Measurements from ENCODE around the gene CELA2A. TPM values are rescaled to one million over a fixed set of nuclear protein-coding genes. Genes with fewer than 3 reads are reported as not detected.
"Not testable (repeated sequence)": the region's sequence is repeated elsewhere in the genome, so short reads cannot be mapped to it uniquely, and the experiment has no call there.

Gene CELA2A
- total RNA-seq, 1 donor from 2014 or later = not detected

DNA sequence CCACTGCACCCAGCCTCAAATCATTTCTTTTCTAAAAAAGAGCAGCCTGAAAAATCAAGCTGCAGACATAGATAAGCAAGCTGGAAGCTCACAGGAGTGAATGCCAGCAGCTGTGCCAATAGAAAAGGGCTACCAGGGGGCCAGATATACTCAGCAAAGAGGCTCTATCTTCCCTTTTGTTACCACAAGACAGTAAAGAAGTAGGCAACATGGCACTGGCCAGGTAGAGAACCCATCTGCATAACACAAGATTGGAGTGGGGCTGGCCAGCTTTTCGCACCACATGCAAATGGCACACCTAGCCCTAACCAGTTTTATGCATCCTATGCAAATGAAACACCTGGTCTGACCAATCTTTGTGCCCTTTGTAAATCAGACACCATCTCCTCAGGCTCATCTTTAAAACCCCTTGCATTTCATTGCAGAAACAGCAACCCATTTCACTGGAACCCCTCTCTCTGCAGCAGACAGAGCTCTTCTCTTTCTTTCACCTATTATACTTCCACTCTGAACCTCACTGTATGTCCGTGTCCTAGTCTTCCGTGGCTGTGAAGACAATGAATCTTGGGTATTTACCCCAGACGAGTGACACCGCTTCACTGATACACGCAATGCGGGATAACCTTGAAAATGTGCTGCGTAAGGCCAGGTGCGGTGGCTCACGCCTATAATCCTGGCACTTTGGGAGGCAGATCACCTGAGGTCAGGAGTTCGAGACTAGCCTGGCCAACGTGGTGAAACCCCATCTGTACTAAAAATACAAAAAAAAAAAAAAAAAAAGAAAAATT is 52.4 kb downstream of the CELA2A start:
- peaks cover 25% of the 10 kb centered on the region for H3K36me3 Mint-ChIP-seq (ENCODE audit: low read depth)
- peaks cover 21% of the 10 kb centered on the region for H3K4me1 Mint-ChIP-seq (ENCODE audit: low read depth)
- H3K4me3 Mint-ChIP-seq = no peak overlapping the region
- intact Hi-C loops (cut with micrococcal nuclease) = no loop called here
- no peaks in the 10 kb centered on the region for H3K27me3 Mint-ChIP-seq (ENCODE audit: insufficient read depth)
- no peak for DNase-seq (ENCODE audit: low spot score)
- no peak overlapping the region for H3K27ac Mint-ChIP-seq
- no peaks in the 10 kb centered on the region for H3K9me3 Mint-ChIP-seq

DNA sequence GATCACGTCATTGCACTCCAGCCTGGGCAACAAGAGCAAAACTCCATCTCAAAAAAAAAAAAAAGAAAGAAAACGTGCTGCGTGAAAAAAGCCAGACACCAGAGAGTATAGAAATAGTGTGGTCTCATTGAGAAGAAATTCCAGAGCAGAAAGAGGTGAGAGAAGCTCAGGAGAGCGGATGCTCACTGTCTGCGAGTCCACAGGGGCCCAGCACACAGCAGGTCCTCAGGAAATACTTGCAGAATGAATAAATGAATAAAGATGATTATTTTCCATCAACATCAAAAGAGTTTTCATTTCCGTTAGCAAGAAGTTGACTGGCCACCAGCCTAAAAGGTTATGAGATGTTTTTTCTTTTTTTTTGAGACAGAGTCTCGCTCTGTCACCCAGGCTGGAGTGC is 53.1 kb downstream of the CELA2A start:
- no peak overlapping the region for H3K27ac Mint-ChIP-seq
- no peaks in the 10 kb centered on the region for H3K9me3 Mint-ChIP-seq
- H3K27me3 Mint-ChIP-seq (ENCODE audit: insufficient read depth) = no peaks in the 10 kb centered on the region
- no peak overlapping the region for H3K4me3 Mint-ChIP-seq
- H3K4me1 Mint-ChIP-seq (ENCODE audit: low read depth) = peaks cover 28% of the 10 kb centered on the region
- H3K36me3 Mint-ChIP-seq (ENCODE audit: low read depth) = peaks cover 32% of the 10 kb centered on the region
- intact Hi-C loops (cut with micrococcal nuclease) = no loop called here
- no peak for DNase-seq (ENCODE audit: low spot score)

DNA sequence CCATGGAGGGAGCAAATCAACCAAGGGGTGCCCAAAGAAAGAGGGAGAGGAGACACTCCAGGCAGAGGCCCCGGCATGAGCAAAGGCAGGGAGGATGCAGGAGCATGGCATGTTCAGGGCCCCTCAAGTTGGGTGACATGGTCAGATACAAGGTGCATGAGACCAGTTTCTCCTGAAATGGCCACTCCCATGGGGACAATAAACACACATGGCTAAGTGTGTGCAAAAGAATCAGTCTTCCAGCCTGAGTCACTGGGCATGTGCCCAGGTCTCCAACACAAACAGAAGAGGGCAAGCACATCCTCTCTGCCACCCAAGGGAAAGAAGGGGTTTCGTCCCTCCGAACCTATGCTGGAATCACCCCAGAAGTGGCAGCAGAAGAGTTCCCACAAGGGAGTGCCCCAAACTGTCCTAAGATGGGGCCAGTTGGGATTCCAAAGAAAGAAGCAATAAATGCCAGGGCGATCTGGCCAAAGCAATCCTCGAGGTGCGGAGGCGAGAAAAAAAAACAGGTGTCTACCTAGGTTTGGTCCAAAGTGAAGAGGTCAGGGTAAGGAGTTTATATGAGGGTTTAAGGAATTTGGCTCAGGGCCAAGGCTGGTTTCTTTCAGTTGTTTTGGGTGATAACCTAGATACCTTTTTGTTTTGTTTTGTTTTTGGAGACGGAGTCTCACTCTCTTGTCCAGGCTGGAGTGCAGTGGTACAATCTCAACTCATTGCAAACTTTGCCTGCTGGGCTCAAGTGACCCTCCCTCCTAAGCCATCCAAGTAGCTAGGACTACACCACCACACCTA is 54.3 kb downstream of the CELA2A start:
- Mint-ChIP-seq H3K27ac (peak overlapping the region; percentile 66), H3K4me3 (no peak overlapping the region), H3K36me3 (ENCODE audit: low read depth) (peaks cover 39% of the 10 kb centered on the region), H3K9me3 (no peaks in the 10 kb centered on the region), H3K27me3 (ENCODE audit: insufficient read depth) (no peaks in the 10 kb centered on the region), H3K4me1 (ENCODE audit: low read depth) (peaks cover 36% of the 10 kb centered on the region)
- DNase-seq (ENCODE audit: low spot score) = no peak
- intact Hi-C loops (cut with micrococcal nuclease) = no loop called here

DNA sequence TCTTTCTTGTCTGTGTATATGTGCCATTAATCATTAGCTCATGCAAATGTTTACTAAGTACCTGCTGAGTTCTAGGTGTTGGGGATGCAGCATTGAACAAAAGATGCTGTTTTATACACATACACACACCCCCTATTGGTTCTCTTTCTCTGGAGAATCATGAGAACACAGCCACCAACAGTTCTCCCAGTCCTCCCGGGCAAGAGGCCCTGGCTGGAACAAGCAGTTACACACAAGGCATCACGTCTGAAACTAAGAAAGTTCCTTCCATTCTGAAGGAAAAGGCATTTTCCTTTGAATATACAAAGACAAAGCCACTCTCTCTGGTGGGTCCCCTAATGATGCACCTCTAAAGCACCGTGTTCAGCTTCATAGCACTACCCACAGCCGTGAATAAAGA is 56.7 kb downstream of the CELA2A start:
- DNase-seq (ENCODE audit: low spot score) = no peak
- Mint-ChIP-seq H3K36me3 (ENCODE audit: low read depth) (peaks cover 56% of the 10 kb centered on the region), H3K4me3 (no peak overlapping the region), H3K9me3 (no peaks in the 10 kb centered on the region), H3K27ac (no peak overlapping the region), H3K27me3 (ENCODE audit: insufficient read depth) (no peaks in the 10 kb centered on the region), H3K4me1 (ENCODE audit: low read depth) (peaks cover 54% of the 10 kb centered on the region)
- intact Hi-C loops (cut with micrococcal nuclease) = no loop called here

GRCh38 chr1:15513919-15514318 is 57.4 kb downstream of the CELA2A start:
- H3K36me3 Mint-ChIP-seq (ENCODE audit: low read depth) = peaks cover 60% of the 10 kb centered on the region
- H3K27me3 Mint-ChIP-seq (ENCODE audit: insufficient read depth) = no peaks in the 10 kb centered on the region
- no peak overlapping the region for H3K4me3 Mint-ChIP-seq
- H3K4me1 Mint-ChIP-seq (ENCODE audit: low read depth) = peaks cover 59% of the 10 kb centered on the region
- intact Hi-C loops (cut with micrococcal nuclease) = no loop called here
- no peak for DNase-seq (ENCODE audit: low spot score)
- H3K27ac Mint-ChIP-seq = peak overlapping the region; percentile 72
- H3K9me3 Mint-ChIP-seq = no peaks in the 10 kb centered on the region

- Mint-ChIP-seq H3K36me3 (ENCODE audit: low read depth) (peaks cover 61% of the 10 kb centered on the region), H3K27ac (peak overlapping the region; percentile 72), H3K4me1 (ENCODE audit: low read depth) (peaks cover 63% of the 10 kb centered on the region)
- H3K4me3 Mint-ChIP-seq; H3K27me3 Mint-ChIP-seq (ENCODE audit: insufficient read depth); DNase-seq (ENCODE audit: low spot score); intact Hi-C loops (cut with micrococcal nuclease); H3K9me3 Mint-ChIP-seq: not testable (repeated sequence)
Measured at GRCh38 chr1:15514557-15514956, 58.0 kb downstream of the CELA2A start.

GRCh38 chr1:15515022-15515663 is 58.6 kb downstream of the CELA2A start:
- Mint-ChIP-seq H3K4me3 (peak overlapping the region; percentile 67), H3K36me3 (ENCODE audit: low read depth) (peaks cover 61% of the 10 kb centered on the region), H3K9me3 (no peaks in the 10 kb centered on the region), H3K4me1 (ENCODE audit: low read depth) (peaks cover 64% of the 10 kb centered on the region), H3K27me3 (ENCODE audit: insufficient read depth) (no peaks in the 10 kb centered on the region), H3K27ac (peak overlapping the region; percentile 93)
- no peak for DNase-seq (ENCODE audit: low spot score)
- intact Hi-C loops (cut with micrococcal nuclease) = no loop called here

- H3K27me3 Mint-ChIP-seq (ENCODE audit: insufficient read depth) = no peaks in the 10 kb centered on the region
- intact Hi-C loops (cut with micrococcal nuclease) = loop anchor here (5.0 to 10.0 kb wide), 2 partner anchors 172 to 1915 kb away; partner anchors contain the start of gene RCC2
- peaks cover 39% of the 10 kb centered on the region for H3K36me3 Mint-ChIP-seq (ENCODE audit: low read depth)
- no peak overlapping the region for H3K4me3 Mint-ChIP-seq
- H3K9me3 Mint-ChIP-seq = no peaks in the 10 kb centered on the region
- no peak overlapping the region for H3K27ac Mint-ChIP-seq
- no peak for DNase-seq (ENCODE audit: low spot score)
- peaks cover 65% of the 10 kb centered on the region for H3K4me1 Mint-ChIP-seq (ENCODE audit: low read depth)
Measured at GRCh38 chr1:15519625-15520024, 63.1 kb downstream of the CELA2A start.

DNA sequence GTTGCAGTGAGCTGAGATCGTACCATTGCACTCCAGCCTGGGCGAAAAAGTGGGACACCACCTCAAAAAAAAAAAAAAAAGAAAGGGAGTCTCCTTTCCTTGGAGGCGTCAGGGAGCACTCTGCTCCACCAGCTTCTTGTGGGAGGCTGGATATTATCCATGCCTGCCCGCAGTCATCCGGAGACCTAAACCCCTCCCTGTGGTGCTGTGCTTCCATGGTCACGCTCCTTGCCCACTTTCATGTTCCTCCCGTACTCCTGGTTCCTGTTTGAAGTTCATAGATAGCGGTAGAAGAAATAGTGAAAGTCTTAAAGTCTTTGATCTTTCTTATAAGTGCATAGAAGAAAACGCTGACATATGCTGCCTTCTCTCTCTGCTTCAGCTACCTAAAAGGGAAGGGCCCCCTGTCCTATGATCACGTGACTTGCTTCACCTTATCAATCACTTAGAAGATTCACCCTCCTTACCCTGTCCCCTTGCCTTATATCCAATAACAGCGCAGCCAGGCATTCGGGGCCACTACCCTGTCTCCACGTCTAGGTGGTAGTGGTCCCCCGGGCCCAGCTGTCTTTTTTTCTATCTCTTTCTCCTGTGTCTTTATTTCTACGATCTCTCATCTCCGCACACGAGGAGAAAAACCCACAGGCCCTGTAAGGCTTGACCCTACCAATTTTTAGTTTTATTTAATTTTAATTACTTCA is 64.8 kb downstream of the CELA2A start:
- not testable (repeated sequence) for H3K9me3 Mint-ChIP-seq; H3K27me3 Mint-ChIP-seq (ENCODE audit: insufficient read depth); DNase-seq (ENCODE audit: low spot score)
- H3K4me1 Mint-ChIP-seq (ENCODE audit: low read depth) = peaks cover 69% of the 10 kb centered on the region
- peak overlapping the region; percentile 43 for H3K27ac Mint-ChIP-seq
- intact Hi-C loops (cut with micrococcal nuclease) = loop anchor here (5.0 to 10.0 kb wide), 2 partner anchors 174 to 1913 kb away; partner anchors contain the start of gene RCC2
- H3K4me3 Mint-ChIP-seq = peak overlapping the region; percentile 29
- H3K36me3 Mint-ChIP-seq (ENCODE audit: low read depth) = peaks cover 32% of the 10 kb centered on the region

Other genes with a start within 250 kb of the CELA2A start
- not detected in 2 replicates for gene FHAD1, start 209.5 kb upstream of the CELA2A start, total RNA-seq
- 100 and 101 TPM in 2 replicates for gene EFHD2, start 46.8 kb upstream of the CELA2A start, total RNA-seq
- 0.29 and 0.57 TPM in 2 replicates for gene CTRC, start 18.3 kb upstream of the CELA2A start, total RNA-seq
- not detected in 2 replicates for gene CELA2B, start 19.4 kb downstream of the CELA2A start, total RNA-seq
- gene CASP9, start 67.5 kb downstream of the CELA2A start, total RNA-seq = 19.5 and 21.0 TPM in 2 replicates
- gene DNAJC16, start 70.1 kb downstream of the CELA2A start, total RNA-seq = 18.8 and 19.8 TPM in 2 replicates
- 34.4 and 34.5 TPM in 2 replicates for gene AGMAT, start 128.3 kb downstream of the CELA2A start, total RNA-seq
- 49.9 and 51.4 TPM in 2 replicates for gene DDI2, start 160.7 kb downstream of the CELA2A start, total RNA-seq
- 65.5 and 66.2 TPM in 2 replicates for gene PLEKHM2, start 227.6 kb downstream of the CELA2A start, total RNA-seq